C4-2B (cell line): Measurements from ENCODE around the gene MBOAT1.

Experiments used
- H3K27ac ChIP-seq: fragments of 450-650 bp; 2 replicates; pipeline ENCODE4 v1.5.1; 2017
- ZFX ChIP-seq: fragments of 450-650 bp; IDR thresholded peaks from 2 replicates; pipeline ENCODE4 v1.6.1; 2017
- TF ChIP-seq, protein P1 (sequence below): fragments of 450-650 bp; conservative IDR thresholded peaks from 2 replicates; pipeline ENCODE4 v1.5.1; 2017; ENCODE audit warnings: mild to moderate bottlenecking

Gene MBOAT1

GRCh38 chr6:20233007-20233730 is 20.9 kb upstream of the MBOAT1 start:
- no peak overlapping the region for H3K27ac ChIP-seq
- TF ChIP-seq ZFX = no peak
- TF ChIP-seq, protein P1, sequence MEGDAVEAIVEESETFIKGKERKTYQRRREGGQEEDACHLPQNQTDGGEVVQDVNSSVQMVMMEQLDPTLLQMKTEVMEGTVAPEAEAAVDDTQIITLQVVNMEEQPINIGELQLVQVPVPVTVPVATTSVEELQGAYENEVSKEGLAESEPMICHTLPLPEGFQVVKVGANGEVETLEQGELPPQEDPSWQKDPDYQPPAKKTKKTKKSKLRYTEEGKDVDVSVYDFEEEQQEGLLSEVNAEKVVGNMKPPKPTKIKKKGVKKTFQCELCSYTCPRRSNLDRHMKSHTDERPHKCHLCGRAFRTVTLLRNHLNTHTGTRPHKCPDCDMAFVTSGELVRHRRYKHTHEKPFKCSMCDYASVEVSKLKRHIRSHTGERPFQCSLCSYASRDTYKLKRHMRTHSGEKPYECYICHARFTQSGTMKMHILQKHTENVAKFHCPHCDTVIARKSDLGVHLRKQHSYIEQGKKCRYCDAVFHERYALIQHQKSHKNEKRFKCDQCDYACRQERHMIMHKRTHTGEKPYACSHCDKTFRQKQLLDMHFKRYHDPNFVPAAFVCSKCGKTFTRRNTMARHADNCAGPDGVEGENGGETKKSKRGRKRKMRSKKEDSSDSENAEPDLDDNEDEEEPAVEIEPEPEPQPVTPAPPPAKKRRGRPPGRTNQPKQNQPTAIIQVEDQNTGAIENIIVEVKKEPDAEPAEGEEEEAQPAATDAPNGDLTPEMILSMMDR = no peak

GRCh38 chr6:20232188-20232587 is 19.9 kb upstream of the MBOAT1 start:
- no peak for TF ChIP-seq ZFX
- TF ChIP-seq, protein P1 = no peak
- no peak overlapping the region for H3K27ac ChIP-seq

- TF ChIP-seq ZFX = no peak
- TF ChIP-seq, protein P1 = no peak
These were observed 18.3 kb upstream of the MBOAT1 start for GRCh38 chr6:20230401-20231119.

DNA sequence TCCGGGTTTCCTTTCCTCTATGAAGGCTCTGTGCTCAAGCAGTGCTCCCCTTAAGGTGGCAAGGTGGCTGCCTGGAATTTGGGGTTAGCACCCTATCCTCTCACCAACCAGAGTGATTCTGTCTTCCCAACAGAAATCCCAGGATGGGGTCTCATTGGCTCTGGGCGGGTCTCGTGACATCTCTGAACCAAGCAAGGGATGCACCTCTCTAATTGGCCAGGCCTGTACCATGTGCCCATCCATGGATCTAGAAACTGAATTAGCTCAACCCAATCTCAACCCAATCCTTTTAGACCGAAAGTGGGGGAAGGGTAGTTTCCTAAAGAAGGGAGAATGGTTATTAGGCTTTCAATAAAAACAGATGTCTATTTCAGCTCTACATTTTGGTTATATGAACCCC is 17.6 kb upstream of the MBOAT1 start:
- TF ChIP-seq, protein P1 = no peak
- TF ChIP-seq ZFX = no peak

More at GRCh38 chr6:20230401-20231119, 18.3 kb upstream of the MBOAT1 start:
- H3K27ac ChIP-seq = no peak overlapping the region

DNA sequence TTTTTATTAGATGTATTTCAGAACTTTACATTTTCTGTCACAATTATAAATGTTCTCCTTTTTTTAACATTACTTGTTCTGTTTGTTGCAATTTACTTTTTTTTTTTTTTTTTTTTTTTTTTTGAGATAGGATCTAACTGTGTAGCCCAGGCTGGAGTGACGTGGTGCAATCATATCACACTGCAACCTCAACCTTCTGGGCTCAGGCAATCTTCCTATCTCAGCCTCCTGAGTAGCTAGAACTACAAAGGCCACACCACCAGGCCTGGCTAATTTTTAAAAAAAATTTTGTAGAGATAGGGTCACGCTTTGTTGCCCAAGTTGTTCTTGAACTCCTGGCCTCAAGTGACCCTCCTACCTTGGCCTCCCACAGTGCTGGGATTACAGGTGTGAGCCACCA is 15.1 kb upstream of the MBOAT1 start:
- no peak overlapping the region for H3K27ac ChIP-seq
- no peak for TF ChIP-seq ZFX
- TF ChIP-seq, protein P1 = no peak

More for the DNA sequence above, 17.6 kb upstream of the MBOAT1 start:
- H3K27ac ChIP-seq = no peak overlapping the region

GRCh38 chr6:20223141-20223540 is 10.9 kb upstream of the MBOAT1 start:
- TF ChIP-seq, protein P1 = no peak
- no peak for TF ChIP-seq ZFX
- H3K27ac ChIP-seq = no peak overlapping the region

- TF ChIP-seq, protein P1 = no peak
- TF ChIP-seq ZFX = no peak
- no peak overlapping the region for H3K27ac ChIP-seq
These were observed 9.2 kb upstream of the MBOAT1 start for GRCh38 chr6:20221421-20221820.
